HG03575 (cell line): ENCODE data around the gene FOXP1.

Experiments
- ATAC-seq: cut with Tn5 transposase; IDR thresholded peaks from one replicate; pipeline ENCODE4 v1.9.1; 2021; ENCODE audit not compliant: unreplicated experiment, insufficient number of reproducible peaks, low FRiP score; ENCODE audit errors: extremely low read depth

The FOXP1 gene

DNA sequence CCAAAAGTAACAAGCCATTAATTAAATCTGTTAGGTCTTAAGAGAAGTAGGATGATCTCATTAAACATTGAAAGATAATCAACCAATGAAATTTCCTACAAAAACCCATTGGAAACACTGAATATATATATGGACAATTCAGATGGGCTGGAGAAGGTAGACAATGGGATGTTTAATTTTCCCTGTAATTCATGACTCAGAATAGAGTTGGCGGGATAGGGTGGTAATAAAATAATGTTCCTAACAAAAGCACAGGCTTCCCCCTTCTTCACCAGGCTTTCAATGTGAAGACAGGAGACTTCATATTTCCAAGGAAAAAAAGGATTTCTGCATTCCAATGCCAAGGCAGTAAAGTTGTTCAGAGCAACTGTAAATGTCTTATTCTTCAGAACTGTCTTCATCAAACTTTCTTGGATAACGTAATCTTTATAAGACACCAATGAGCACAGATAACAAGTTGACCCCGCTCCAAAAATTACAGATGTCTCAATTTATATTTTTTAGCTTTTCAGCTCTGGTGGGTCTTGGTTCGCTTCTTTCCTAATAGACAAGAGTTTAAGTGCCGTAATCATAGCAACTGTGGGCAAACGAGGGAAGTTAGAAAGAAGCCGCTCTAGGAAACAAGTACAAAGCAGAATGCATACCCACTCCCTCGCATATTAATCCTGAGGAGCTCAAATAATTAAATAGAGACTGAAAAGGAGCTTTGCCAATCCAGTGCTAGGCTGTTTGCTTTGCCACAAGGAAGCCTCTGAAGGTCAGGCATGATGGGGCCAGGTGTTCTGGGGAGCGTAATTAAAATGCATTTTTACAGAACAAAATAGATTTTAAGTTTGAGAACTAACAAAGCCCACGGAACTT, 377.0 kb downstream of the FOXP1 start:
- ATAC-seq, result no peak

DNA sequence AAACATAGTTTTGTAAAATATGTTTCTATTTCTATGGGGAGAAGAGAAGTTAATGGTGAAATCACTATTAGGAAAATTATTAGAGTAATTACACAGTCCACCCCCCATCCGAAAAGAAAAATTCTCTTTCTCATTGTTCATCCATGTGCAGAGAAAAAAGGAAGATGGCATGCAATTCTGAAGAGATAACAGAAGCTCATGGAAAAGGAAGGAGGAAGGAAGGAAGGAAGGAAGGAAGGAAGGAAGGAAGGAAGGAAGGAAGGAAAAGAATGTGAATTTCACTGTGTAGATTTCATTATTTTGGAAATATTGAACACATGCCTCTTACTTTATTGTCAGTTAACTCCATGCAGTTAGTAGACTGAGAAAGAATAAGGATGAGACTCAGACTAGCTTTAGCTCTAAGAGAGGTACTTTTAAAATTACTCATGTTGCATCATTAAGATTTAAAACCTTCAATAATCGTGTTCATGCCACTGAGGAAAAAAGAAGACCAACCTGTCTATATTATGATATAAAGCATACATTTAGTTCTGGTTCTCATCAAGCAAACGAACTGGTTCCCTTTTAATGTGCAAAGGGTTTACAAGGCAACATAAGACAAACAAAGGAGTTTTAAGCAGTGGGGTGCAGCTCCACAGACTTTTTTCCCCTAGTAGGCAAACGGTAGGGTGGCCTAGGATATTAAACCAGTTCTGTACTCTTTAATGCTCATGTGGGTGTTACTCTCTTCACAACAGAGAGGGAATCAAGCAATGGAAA, 379.6 kb downstream of the FOXP1 start:
- no peak for ATAC-seq

DNA sequence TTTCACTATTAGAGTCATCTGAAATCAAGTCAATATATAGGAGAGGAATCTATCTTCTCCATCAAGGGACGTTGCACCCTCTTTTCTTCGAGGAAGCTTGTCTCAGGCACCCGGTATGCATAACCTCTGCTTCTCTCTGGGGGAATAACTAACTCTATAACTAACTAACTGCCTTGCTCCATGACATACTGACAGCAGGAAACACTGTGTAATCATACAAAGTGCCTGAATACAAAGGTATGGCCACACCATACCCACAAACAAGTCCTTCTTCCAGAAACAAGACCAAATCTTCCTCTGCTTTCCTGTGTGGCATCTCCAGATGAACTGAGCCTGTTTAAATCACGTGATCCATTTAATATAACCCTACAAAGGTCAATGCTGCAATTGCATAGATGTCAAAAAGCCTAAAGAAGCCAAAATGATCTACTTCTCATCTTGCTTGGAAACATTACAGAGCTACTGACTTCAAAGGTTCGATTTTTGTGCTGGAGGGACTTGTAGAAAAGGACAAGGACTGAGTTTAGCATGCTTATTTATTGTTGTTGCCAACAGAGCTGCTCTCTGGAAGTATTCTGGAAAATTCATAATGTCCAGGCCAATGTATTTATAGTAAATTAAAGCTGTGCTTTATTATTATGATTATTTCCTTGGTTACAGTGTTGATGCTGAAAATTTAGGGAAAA, 380.5 kb downstream of the FOXP1 start:
- no peak for ATAC-seq

DNA sequence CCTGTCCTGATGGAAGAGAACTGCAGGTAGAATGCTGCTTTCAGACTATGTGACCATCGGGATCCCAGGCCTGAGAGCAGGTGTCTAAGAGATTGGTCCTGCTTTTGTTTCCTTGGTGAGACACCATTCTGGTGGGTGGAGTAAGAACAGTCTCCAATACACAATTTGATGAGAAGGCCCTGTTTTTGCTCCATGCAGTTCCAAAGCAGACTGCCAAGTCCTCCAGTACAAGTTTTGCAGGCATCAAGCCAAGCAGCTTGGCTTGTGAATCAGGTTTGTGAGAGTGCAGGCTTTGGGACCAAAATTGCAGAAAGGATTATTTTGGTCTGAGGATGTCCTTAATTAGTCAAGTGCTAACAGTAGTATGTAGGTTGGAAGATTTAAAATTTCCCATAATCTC, 381.6 kb downstream of the FOXP1 start:
- ATAC-seq, result no peak

DNA sequence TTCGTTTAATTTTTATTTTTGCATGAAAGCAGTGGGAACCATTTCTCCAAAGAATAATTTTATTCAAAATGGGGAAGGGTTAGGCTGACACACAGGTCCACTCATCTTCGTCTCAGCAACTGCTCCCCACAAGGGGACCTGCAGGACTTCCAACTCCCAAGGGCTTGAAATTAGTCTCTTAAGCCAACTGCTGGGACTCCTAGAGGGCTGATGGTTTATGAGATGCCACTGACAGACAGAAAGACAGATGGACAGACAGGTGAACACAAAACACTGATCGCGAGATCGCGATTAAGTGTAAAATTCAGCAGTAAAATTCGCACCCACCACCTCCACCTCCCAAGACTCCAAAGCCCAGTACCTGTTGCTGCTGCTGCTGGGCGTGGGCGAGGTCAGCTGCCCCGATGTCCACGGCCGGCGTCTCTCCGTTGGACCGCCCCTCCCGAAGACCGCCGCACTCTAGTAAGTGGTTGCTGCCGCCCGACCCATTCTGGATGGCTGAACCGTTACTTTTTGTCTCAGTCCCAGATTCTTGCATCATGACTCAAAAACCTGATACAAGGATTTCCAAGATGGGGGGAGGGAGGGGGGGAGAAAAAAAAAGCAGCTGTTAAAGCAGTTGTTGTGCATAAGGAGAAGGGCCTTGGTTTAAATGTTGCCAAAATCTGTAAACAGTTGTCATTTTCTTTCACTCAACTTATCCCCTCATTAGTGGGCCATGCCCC, 385.5 kb downstream of the FOXP1 start:
- ATAC-seq, result no peak

DNA sequence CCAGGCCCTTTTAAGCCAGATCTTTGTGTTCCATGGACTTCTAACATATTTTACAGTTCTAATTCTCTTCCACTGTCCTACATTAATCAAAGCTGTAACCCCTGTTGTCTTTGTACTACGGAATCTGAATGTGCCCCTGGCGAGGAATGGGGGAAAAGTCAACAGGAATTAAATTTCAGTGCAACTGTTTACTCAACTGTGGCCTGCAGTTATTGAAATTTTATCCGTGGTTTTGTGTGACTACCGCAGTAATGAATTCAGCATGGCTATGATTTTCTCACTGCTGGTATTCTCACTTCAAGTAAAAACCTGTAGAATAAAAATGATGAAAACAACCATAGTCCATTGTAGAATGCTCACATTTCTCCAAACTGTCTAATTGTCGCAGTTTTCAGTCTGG, 388.0 kb downstream of the FOXP1 start:
- no peak for ATAC-seq

DNA sequence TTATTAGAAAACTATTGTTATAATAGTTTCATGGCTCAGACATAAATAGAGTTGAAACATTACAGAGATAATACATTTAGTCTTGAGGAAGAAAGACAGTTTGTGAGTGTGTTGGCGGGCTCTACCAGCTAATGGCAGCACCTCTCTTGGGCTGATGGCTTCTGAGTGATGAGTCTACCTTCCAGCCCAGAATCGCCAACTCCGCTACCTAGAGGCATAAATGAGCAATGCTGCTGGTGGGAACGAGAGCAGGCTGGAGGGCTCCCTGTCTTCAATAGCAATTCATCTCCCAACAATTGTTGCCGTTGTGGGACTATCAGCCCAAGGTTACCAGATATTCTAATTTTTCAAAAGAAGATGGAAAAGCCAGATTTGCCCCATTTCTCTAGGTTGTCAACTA, 388.7 kb downstream of the FOXP1 start:
- no peak for ATAC-seq

GRCh38 chr3:71191031-71191482, 392.5 kb downstream of the FOXP1 start:
- no peak for ATAC-seq

DNA sequence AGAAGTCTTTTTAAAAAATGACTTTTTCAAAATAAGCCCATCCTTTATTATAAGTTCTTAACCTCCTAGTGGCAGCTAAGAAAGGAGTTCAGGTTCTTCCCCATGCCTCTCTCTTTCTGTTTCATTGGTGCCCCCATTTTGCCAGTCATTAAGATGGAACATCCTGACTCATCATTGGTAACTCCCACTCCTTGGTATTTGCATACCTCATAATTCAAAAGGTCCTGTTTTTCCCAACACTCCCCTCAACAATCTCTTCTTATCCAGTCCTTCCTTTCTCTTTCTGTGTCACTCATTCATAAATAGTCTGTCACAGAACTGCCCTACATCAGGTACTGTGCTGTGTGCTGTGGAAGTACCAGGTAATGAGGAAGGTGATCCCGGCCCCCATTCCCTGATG, 394.0 kb downstream of the FOXP1 start:
- ATAC-seq, result no peak

DNA sequence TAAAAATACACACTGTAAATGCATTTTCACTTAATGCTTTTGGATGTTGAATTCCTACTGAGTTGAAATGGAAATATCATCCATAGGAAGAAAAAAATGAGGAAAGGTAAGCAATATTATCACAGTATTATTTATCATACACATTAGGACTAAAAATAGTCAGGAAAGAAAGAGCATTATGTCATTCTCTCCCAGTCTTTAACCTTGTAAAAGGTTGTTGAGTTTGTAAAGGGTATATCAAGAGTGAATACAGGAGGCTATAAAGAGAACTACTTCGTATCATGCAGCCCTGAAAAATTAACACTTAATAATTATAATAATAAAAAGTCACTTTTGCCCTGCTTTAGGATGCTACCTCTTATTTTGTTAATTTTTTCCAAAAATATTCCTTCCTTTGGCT, 395.8 kb downstream of the FOXP1 start:
- no peak for ATAC-seq

- no peak for ATAC-seq
Observed at GRCh38 chr3:71186801-71187200, 396.7 kb downstream of the FOXP1 start.

GRCh38 chr3:71185733-71186455, 397.6 kb downstream of the FOXP1 start:
- no peak for ATAC-seq

- ATAC-seq, result no peak
Observed at GRCh38 chr3:71184252-71184651, 399.3 kb downstream of the FOXP1 start.

DNA sequence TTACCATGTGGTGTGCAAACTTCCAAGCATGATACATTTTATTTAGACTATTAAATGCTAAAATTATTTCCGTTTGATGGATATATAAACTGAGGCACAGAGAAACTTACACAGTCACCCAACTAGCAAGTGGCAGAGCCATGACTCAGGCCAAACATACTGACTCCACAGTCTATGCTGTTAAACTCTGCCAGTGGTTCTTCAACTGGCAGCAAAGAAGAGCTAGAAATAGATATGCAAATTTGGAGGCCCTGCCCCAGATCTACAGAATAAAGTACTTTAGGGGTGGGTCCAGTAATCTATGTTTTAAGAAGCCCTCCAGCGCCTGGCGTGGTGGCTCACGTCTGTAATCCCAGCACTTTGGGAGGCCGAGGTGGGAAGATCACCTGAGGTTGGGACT, 400.0 kb downstream of the FOXP1 start:
- no peak for ATAC-seq

DNA sequence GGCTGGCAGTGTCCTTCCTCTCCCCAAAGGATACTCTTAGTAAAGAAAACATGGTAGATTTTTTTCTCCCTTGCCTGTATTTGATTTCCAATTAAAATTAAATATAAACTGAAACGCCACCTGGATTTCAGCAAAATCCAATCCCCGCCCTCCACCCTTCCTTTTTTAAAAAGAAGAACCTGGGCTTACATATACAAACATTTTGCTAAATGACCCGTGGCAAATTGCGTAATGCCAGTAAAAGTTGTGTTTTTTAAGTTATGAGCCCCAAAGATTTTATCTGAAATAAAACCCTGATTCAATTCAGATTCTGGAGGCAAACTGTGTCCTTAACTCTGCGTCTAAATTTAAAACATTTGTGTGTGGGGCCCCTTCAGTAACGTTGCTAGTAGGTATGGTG, 403.0 kb downstream of the FOXP1 start:
- no peak for ATAC-seq

- ATAC-seq, result no peak
Observed at GRCh38 chr3:71177375-71177774, 406.2 kb downstream of the FOXP1 start.

DNA sequence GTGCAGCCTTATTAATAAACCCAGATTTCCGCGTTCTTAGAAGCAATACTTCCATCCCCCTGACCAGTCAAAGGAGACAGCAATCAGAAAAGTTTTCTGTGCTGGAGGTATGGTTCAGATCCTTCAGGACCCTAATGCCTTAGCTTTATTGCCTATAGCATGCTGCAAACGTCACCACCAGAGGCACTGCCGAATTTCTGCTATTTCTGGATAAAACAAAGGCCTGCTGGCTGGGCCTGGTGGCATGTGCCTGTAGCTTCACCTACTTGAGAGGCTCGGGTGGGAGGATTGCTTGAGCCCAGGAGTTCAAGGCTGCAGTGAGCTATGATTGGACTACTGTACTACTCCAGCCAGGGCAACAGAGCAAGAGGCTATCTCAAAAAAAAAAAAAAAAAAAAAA, 407.2 kb downstream of the FOXP1 start:
- ATAC-seq, result no peak

DNA sequence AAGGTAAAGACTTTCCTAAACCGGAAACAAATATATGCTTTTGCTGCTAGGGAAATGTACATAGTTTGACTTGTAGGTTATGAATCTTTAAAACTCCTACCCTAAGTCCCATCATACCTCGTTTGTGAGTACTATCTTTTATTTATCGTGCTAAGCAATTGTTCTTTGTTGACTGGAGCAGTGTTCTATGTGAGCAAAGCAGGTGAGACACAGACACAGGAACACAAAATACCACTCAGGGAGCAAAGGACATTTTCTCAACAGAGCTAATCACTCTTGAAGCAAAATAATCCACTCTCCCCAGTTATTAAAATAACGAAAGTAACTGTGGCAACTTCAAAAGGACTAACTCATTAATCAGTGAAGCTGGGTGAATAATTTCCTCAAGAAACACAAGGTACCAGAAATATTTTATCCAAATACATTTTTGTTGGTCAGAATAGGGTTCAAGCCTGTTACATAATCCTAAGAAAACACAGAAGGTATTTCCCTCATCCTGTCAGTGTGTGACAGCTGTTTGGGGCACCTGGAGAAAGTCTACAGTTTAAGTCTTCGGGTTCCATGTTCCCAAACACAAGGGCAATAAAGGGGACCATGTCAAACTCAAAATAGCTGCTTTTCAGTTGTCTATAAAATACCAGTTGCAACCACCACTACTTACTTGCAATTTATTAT, 407.7 kb downstream of the FOXP1 start:
- ATAC-seq, result no peak
